C4-2B (cell line): Measurements from ENCODE around the gene NFKB1.

Experiments used
- CTCF ChIP-seq: fragments of 450-650 bp; conservative IDR thresholded peaks from 2 replicates; pipeline ENCODE4 v1.5.1; 2017; ENCODE audit warnings: mild to moderate bottlenecking
- ZFX ChIP-seq: fragments of 450-650 bp; IDR thresholded peaks from 2 replicates; pipeline ENCODE4 v1.6.1; 2017

GRCh38 chr4:102533348-102533747 is 32.2 kb downstream of the NFKB1 start:
- TF ChIP-seq CTCF (no peak), ZFX (no peak)
